ENCODE measurements around the gene MTMR10.

MTMR10 gene

GRCh38 chr15:31025996-31026395 is 34.6 kb upstream of the MTMR10 start:
- Histone ChIP-seq H3K27ac (ENCODE audit: low read depth, low read length) (no peak overlapping the region), H3K4me1 (ENCODE audit: control insufficient read depth, insufficient read depth, low read length) (peaks cover 18% of the 10 kb centered on the region), H3K4me3 (ENCODE audit: low read depth, low read length) (no peak overlapping the region), H3K27me3 (ENCODE audit: control insufficient read depth, insufficient read depth, low read length) (no peaks in the 10 kb centered on the region), H3K9me3 (ENCODE audit: control insufficient read depth, insufficient read depth, low read length) (no peaks in the 10 kb centered on the region), H3K36me3 (ENCODE audit: control insufficient read depth, insufficient read depth, low read length) (no peaks in the 10 kb centered on the region), H3K9ac (ENCODE audit: low read depth, low read length) (no peak overlapping the region)

GRCh38 chr15:31024979-31025378 is 33.6 kb upstream of the MTMR10 start:
- no peaks in the 10 kb centered on the region for H3K27me3 ChIP-seq (ENCODE audit: control insufficient read depth, insufficient read depth, low read length)
- no peaks in the 10 kb centered on the region for H3K9me3 ChIP-seq (ENCODE audit: control insufficient read depth, insufficient read depth, low read length)
- no peak overlapping the region for H3K4me3 ChIP-seq (ENCODE audit: low read depth, low read length)
- peak overlapping the region; percentile 52 for H3K27ac ChIP-seq (ENCODE audit: low read depth, low read length)
- H3K4me1 ChIP-seq (ENCODE audit: control insufficient read depth, insufficient read depth, low read length) = peaks cover 18% of the 10 kb centered on the region
- no peaks in the 10 kb centered on the region for H3K36me3 ChIP-seq (ENCODE audit: control insufficient read depth, insufficient read depth, low read length)
- 0 out of 2 replicates have a peak overlapping the region, but pooled peaks have one; percentile 18 for H3K9ac ChIP-seq (ENCODE audit: low read depth, low read length)

- Histone ChIP-seq H3K27me3 (ENCODE audit: control insufficient read depth, insufficient read depth, low read length) (no peaks in the 10 kb centered on the region), H3K4me3 (ENCODE audit: low read depth, low read length) (no peak overlapping the region), H3K9me3 (ENCODE audit: control insufficient read depth, insufficient read depth, low read length) (no peaks in the 10 kb centered on the region), H3K9ac (ENCODE audit: low read depth, low read length) (no peak overlapping the region), H3K27ac (ENCODE audit: low read depth, low read length) (peak overlapping the region; percentile 52), H3K36me3 (ENCODE audit: control insufficient read depth, insufficient read depth, low read length) (no peaks in the 10 kb centered on the region), H3K4me1 (ENCODE audit: control insufficient read depth, insufficient read depth, low read length) (peaks cover 18% of the 10 kb centered on the region)
Observed at GRCh38 chr15:31024330-31024729, 32.9 kb upstream of the MTMR10 start.

DNA sequence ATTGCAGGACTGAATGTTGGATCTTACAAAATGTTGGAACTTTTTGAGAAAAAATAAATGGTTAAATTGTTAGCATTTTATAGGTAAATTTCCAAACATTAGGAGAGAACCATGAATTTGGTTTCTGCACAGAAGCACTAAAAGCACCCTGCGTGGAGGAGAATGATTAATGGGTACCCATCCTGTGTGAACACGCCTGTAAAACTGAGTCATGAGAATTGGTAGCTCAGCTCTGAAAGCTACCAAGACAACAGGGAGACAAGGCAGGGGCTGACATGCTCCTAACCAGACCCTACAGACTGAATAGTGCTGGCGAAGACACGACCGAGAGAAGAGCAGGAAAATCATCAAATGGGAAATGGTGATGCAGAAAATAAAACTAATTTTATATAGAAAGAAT is 32.4 kb upstream of the MTMR10 start:
- Histone ChIP-seq H3K9ac (ENCODE audit: low read depth, low read length) (no peak overlapping the region), H3K36me3 (ENCODE audit: control insufficient read depth, insufficient read depth, low read length) (no peaks in the 10 kb centered on the region), H3K9me3 (ENCODE audit: control insufficient read depth, insufficient read depth, low read length) (no peaks in the 10 kb centered on the region), H3K27me3 (ENCODE audit: control insufficient read depth, insufficient read depth, low read length) (no peaks in the 10 kb centered on the region), H3K4me3 (ENCODE audit: low read depth, low read length) (no peak overlapping the region), H3K4me1 (ENCODE audit: control insufficient read depth, insufficient read depth, low read length) (peaks cover 18% of the 10 kb centered on the region), H3K27ac (ENCODE audit: low read depth, low read length) (no peak overlapping the region)

GRCh38 chr15:31021067-31021665 is 29.7 kb upstream of the MTMR10 start:
- no peaks in the 10 kb centered on the region for H3K27me3 ChIP-seq (ENCODE audit: control insufficient read depth, insufficient read depth, low read length)
- H3K9me3 ChIP-seq (ENCODE audit: control insufficient read depth, insufficient read depth, low read length) = no peaks in the 10 kb centered on the region
- no peak overlapping the region for H3K4me3 ChIP-seq (ENCODE audit: low read depth, low read length)
- H3K27ac ChIP-seq (ENCODE audit: low read depth, low read length) = no peak overlapping the region
- no peak overlapping the region for H3K9ac ChIP-seq (ENCODE audit: low read depth, low read length)
- no peaks in the 10 kb centered on the region for H3K36me3 ChIP-seq (ENCODE audit: control insufficient read depth, insufficient read depth, low read length)
- peaks cover 18% of the 10 kb centered on the region for H3K4me1 ChIP-seq (ENCODE audit: control insufficient read depth, insufficient read depth, low read length)

DNA sequence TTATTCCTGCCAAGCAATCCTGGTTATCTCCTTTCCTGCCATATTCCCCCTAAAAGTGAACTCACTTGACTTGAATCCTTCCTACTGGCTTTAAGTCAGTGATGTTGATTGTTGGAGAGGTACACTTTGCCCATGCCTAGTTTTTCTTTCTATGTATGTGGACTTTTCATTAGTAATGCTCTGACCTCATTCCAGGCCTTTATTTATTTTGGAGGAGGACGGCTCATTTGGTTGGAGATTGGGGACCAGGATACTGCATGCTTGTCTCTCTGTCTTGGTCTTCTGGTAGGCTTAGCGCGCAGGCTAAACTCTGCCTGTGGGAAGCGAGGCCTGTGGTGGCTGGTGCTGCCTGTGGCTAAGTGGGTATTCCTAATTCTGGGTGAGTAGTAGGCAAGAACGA is 29.1 kb upstream of the MTMR10 start:
- no peaks in the 10 kb centered on the region for H3K27me3 ChIP-seq (ENCODE audit: control insufficient read depth, insufficient read depth, low read length)

GRCh38 chr15:31019986-31020385 is 28.6 kb upstream of the MTMR10 start:
- no peak overlapping the region for H3K9ac ChIP-seq (ENCODE audit: low read depth, low read length)
- H3K9me3 ChIP-seq (ENCODE audit: control insufficient read depth, insufficient read depth, low read length) = no peaks in the 10 kb centered on the region
- no peak overlapping the region for H3K27ac ChIP-seq (ENCODE audit: low read depth, low read length)
- no peaks in the 10 kb centered on the region for H3K36me3 ChIP-seq (ENCODE audit: control insufficient read depth, insufficient read depth, low read length)
- H3K4me1 ChIP-seq (ENCODE audit: control insufficient read depth, insufficient read depth, low read length) = peaks cover 19% of the 10 kb centered on the region
- H3K4me3 ChIP-seq (ENCODE audit: low read depth, low read length) = no peak overlapping the region
- H3K27me3 ChIP-seq (ENCODE audit: control insufficient read depth, insufficient read depth, low read length) = no peaks in the 10 kb centered on the region

More for the DNA sequence above, 29.1 kb upstream of the MTMR10 start:
- no peak overlapping the region for H3K4me3 ChIP-seq (ENCODE audit: low read depth, low read length)
- no peaks in the 10 kb centered on the region for H3K36me3 ChIP-seq (ENCODE audit: control insufficient read depth, insufficient read depth, low read length)
- H3K4me1 ChIP-seq (ENCODE audit: control insufficient read depth, insufficient read depth, low read length) = peaks cover 18% of the 10 kb centered on the region
- no peak overlapping the region for H3K9ac ChIP-seq (ENCODE audit: low read depth, low read length)
- no peaks in the 10 kb centered on the region for H3K9me3 ChIP-seq (ENCODE audit: control insufficient read depth, insufficient read depth, low read length)
- no peak overlapping the region for H3K27ac ChIP-seq (ENCODE audit: low read depth, low read length)

DNA sequence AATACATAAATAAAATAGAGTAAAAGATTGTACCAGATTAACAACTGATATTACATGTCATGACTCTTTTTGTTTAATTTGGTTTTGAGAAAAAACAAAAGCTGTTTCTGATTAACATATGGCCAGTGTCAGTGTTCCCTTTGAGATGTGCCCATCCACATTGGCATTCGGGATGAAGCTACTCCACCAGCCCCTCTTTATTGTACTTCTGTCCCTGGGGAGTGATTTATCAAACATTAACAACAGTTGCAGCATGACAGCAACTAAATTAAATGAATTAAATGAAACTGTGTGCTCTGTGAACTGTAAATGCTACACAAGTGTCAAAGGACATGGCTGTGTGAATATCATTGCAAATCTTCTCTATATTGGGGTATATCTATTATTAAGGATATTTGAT is 25.9 kb upstream of the MTMR10 start:
- H3K4me1 ChIP-seq (ENCODE audit: control insufficient read depth, insufficient read depth, low read length) = peaks cover 17% of the 10 kb centered on the region
- no peaks in the 10 kb centered on the region for H3K27me3 ChIP-seq (ENCODE audit: control insufficient read depth, insufficient read depth, low read length)
- no peak overlapping the region for H3K27ac ChIP-seq (ENCODE audit: low read depth, low read length)
- H3K9me3 ChIP-seq (ENCODE audit: control insufficient read depth, insufficient read depth, low read length) = no peaks in the 10 kb centered on the region
- H3K4me3 ChIP-seq (ENCODE audit: low read depth, low read length) = no peak overlapping the region
- no peak overlapping the region for H3K9ac ChIP-seq (ENCODE audit: low read depth, low read length)
- H3K36me3 ChIP-seq (ENCODE audit: control insufficient read depth, insufficient read depth, low read length) = no peaks in the 10 kb centered on the region

GRCh38 chr15:31016446-31016915 is 25.1 kb upstream of the MTMR10 start:
- no peaks in the 10 kb centered on the region for H3K9me3 ChIP-seq (ENCODE audit: control insufficient read depth, insufficient read depth, low read length)
- H3K4me1 ChIP-seq (ENCODE audit: control insufficient read depth, insufficient read depth, low read length) = peaks cover 17% of the 10 kb centered on the region
- no peaks in the 10 kb centered on the region for H3K27me3 ChIP-seq (ENCODE audit: control insufficient read depth, insufficient read depth, low read length)
- H3K4me3 ChIP-seq (ENCODE audit: low read depth, low read length) = no peak overlapping the region
- H3K36me3 ChIP-seq (ENCODE audit: control insufficient read depth, insufficient read depth, low read length) = no peaks in the 10 kb centered on the region
- no peak overlapping the region for H3K9ac ChIP-seq (ENCODE audit: low read depth, low read length)
- H3K27ac ChIP-seq (ENCODE audit: low read depth, low read length) = no peak overlapping the region

DNA sequence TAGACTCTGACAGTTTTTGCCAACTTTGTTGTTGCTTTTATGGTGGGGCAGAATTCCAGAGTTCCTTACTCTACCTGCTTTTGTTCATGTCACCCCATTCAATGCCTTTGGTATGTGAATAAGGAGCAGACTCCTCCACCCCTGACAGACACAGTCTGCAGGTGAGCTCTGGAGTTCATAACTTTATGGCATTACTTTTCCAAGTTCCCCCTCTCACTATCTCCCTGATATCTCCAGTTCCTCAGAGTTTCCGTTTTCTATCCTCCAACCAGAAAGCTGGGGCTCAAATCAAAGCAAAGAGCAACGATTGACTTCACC is 23.1 kb upstream of the MTMR10 start:
- H3K4me3 ChIP-seq (ENCODE audit: low read depth, low read length) = no peak overlapping the region
- no peaks in the 10 kb centered on the region for H3K27me3 ChIP-seq (ENCODE audit: control insufficient read depth, insufficient read depth, low read length)
- no peak overlapping the region for H3K27ac ChIP-seq (ENCODE audit: low read depth, low read length)
- H3K9me3 ChIP-seq (ENCODE audit: control insufficient read depth, insufficient read depth, low read length) = no peaks in the 10 kb centered on the region
- no peak overlapping the region for H3K9ac ChIP-seq (ENCODE audit: low read depth, low read length)
- H3K36me3 ChIP-seq (ENCODE audit: control insufficient read depth, insufficient read depth, low read length) = no peaks in the 10 kb centered on the region
- peaks cover 17% of the 10 kb centered on the region for H3K4me1 ChIP-seq (ENCODE audit: control insufficient read depth, insufficient read depth, low read length)

DNA sequence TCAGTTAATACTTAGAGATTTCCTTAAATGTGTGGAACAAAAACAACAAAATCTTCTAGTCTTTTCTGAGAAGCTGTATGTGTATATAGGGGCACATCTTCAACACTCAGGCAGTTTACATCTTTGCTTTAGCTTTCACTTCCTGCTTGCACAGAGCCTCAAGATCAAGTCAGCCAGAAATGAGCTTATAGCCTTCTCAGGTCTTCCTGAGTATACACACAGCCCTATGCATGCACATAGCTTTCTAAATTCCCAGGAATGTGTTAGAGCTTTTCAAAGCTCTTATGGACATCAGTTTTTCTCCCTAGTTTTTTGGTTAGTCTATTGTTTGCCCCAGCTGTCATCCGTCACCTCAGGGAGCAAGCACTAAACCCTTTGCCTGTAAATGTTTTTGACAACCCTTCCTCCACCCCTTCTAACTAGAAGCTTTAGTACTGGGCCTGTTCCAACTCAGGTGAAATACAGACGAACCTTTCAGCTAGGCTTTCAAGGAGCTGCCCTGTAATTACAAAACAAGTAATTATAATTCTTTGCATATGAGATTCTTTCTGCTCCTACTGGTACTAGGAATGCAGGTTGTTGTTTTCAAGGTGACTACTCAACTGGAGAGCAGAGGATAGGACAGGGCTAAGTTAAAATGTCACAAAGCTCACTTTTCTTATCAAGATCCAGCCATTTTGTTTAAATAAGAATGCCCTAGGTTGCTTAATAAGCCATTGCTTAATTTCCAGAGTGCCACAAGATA is 22.6 kb upstream of the MTMR10 start:
- H3K9ac ChIP-seq (ENCODE audit: low read depth, low read length) = no peak overlapping the region
- H3K4me3 ChIP-seq (ENCODE audit: low read depth, low read length) = no peak overlapping the region
- no peaks in the 10 kb centered on the region for H3K9me3 ChIP-seq (ENCODE audit: control insufficient read depth, insufficient read depth, low read length)
- no peaks in the 10 kb centered on the region for H3K36me3 ChIP-seq (ENCODE audit: control insufficient read depth, insufficient read depth, low read length)
- no peaks in the 10 kb centered on the region for H3K27me3 ChIP-seq (ENCODE audit: control insufficient read depth, insufficient read depth, low read length)
- peak overlapping the region; percentile 11 for H3K27ac ChIP-seq (ENCODE audit: low read depth, low read length)
- peaks cover 17% of the 10 kb centered on the region for H3K4me1 ChIP-seq (ENCODE audit: control insufficient read depth, insufficient read depth, low read length)
